ENCODE data around the gene FKBP5.

The FKBP5 gene

DNA sequence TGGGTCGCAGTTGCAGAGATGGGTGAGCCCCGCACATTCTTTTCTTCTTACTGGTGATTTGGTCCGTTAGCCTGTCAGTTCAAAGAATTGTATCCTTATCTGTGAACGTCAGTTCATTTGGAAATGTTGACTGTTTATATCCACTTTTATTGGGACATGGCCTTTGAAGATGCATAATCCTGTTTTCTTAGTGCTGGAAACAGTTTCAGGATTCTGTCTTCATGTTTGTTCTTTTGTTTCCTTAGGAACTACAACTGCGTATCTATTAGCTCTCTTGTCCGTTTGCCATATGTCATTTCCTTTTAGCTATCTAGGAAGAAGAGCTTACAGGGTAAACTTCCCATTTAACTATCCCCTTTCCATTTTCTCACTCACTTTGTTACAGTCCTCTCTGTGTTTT lies 141.0 kb downstream of the FKBP5 start:
- no peak overlapping the region for H3K4me3 ChIP-seq (replicated peaks; ENCODE audit: insufficient read depth, low read length)
- no peak for TF ChIP-seq POLR2AphosphoS5 (IDR thresholded peaks at IDR 0.05; ENCODE audit: low read depth)
- no peak for TF ChIP-seq CTCF (IDR thresholded peaks at IDR 0.05; ENCODE audit: insufficient read depth, low read length)
- TF ChIP-seq REST (IDR thresholded peaks at IDR 0.05; ENCODE audit: insufficient replicate concordance, low read depth): no peak
- no peak for TF ChIP-seq GABPA (IDR thresholded peaks at IDR 0.05; ENCODE audit: low read depth)
- no peak for TF ChIP-seq SPI1 (IDR thresholded peaks at IDR 0.05; ENCODE audit: borderline replicate concordance, low read depth)
- H3K27me3 ChIP-seq (ENCODE audit: insufficient read depth, poor library complexity, severe bottlenecking): no peaks in the 10 kb centered on the region
- no peak for DNase-seq (ENCODE audit: low read depth in 1 of 2, low spot score in 1 of 2)
- no peak overlapping the region for H3K27ac ChIP-seq (replicated peaks)

DNA sequence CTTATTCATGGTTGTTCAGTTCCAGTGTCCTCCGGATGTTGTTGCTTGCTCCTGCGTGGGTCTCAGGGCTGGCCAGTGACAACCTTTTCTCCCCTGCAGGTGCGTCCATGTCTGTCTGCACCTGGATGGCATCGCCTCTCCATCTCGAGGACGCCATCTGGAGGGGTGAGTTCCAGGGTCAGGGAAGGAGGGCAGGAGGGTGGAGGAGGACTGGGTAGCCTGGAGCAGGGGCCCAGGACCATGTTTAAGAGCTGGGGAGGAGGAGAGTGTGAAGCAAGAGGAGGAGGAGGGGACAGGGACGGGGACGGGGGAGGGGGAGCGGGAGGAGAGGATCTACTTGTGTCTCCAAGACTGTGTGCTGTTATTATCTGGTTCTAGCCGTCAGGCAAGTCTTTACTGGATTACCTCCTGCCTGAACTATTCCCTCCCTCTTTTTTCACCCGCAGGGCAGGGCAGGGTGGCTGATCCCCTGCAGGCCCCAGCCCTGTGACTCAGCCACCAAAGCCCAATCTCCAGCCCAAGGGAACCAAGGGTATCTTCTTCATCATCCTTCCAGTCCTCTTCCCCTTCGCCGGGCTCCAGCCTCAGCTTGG lies 143.8 kb downstream of the FKBP5 start:
- DNase-seq (ENCODE audit: low read depth in 1 of 2, low spot score in 1 of 2): no peak
- TF ChIP-seq SPI1 (IDR thresholded peaks at IDR 0.05; ENCODE audit: borderline replicate concordance, low read depth): no peak
- TF ChIP-seq POLR2AphosphoS5 (IDR thresholded peaks at IDR 0.05; ENCODE audit: low read depth): no peak
- no peak for TF ChIP-seq REST (IDR thresholded peaks at IDR 0.05; ENCODE audit: insufficient replicate concordance, low read depth)
- no peak for TF ChIP-seq CTCF (IDR thresholded peaks at IDR 0.05; ENCODE audit: insufficient read depth, low read length)
- no peak for TF ChIP-seq GABPA (IDR thresholded peaks at IDR 0.05; ENCODE audit: low read depth)
- no peak overlapping the region for H3K4me3 ChIP-seq (replicated peaks; ENCODE audit: insufficient read depth, low read length)
- no peak overlapping the region for H3K27ac ChIP-seq (replicated peaks)
- no peaks in the 10 kb centered on the region for H3K27me3 ChIP-seq (ENCODE audit: insufficient read depth, poor library complexity, severe bottlenecking)

- H3K27ac ChIP-seq (replicated peaks): no peak overlapping the region
- no peaks in the 10 kb centered on the region for H3K27me3 ChIP-seq (ENCODE audit: insufficient read depth, poor library complexity, severe bottlenecking)
- TF ChIP-seq GABPA (IDR thresholded peaks at IDR 0.05; ENCODE audit: low read depth): no peak; the same call in 1 of the 2 replicates
- H3K4me3 ChIP-seq (replicated peaks; ENCODE audit: insufficient read depth, low read length): no peak overlapping the region
- DNase-seq (ENCODE audit: low read depth in 1 of 2, low spot score in 1 of 2): no peak
Measured at GRCh38 chr6:35543459-35544193, 145.1 kb downstream of the FKBP5 start.

DNA sequence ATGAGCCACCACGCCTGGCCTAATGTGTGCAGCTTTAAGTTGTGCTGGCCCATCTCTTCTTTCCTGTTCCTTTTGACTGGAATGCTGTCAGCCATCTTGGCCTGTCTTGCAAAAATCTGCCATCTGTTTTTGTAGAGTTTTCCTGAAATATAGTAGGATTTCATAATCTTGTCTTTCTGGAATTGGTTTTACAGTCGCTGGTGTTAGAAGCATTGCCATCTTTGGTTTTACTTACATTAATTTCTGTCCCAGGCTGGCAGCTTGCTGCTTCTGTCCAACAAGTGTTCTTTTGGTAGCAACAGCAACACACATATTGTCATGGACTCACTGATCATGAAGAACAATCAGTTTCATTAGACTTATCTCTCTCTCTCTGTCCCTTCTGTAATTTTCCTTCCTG lies 146.9 kb downstream of the FKBP5 start:
- no peak overlapping the region for H3K4me3 ChIP-seq (replicated peaks; ENCODE audit: insufficient read depth, low read length)
- no peak for DNase-seq (ENCODE audit: low read depth in 1 of 2, low spot score in 1 of 2)

More for the DNA sequence above, 146.9 kb downstream of the FKBP5 start:
- Histone ChIP-seq H3K27me3 (ENCODE audit: insufficient read depth, poor library complexity, severe bottlenecking) (no peaks in the 10 kb centered on the region), H3K27ac (replicated peaks) (no peak overlapping the region)
- no peak for TF ChIP-seq SPI1 (IDR thresholded peaks at IDR 0.05; ENCODE audit: borderline replicate concordance, low read depth)
